Fibroblast of lung (primary cell): ENCODE results near the gene MROH2B. TPM values are rescaled to one million over a fixed set of nuclear protein-coding genes. Genes with fewer than 3 reads are reported as not detected.

Experiments used
- DNase-seq, 2 donors: peaks; one replicate each; pipeline versions ENCODE4 v3.0.0 to v3.0.0-alpha.2; 2010; ENCODE audit warnings: low read depth in 2 of 2
- H2AFZ ChIP-seq: 2 replicates; pipeline ENCODE4 v1.5.1; 2012; ENCODE audit warnings: low read length, control low read depth, inconsistent platforms
- H3K27ac ChIP-seq: 2 replicates; pipeline ENCODE4 v1.5.1; 2011; ENCODE audit warnings: low read length, control low read depth; ENCODE audit not compliant: insufficient read depth
- H3K27me3 ChIP-seq: 2 replicates; pipeline ENCODE4 v1.5.1; 2011; ENCODE audit warnings: mild to moderate bottlenecking, low read length; ENCODE audit not compliant: control insufficient read depth, insufficient read depth
- H3K36me3 ChIP-seq: 2 replicates; pipeline ENCODE4 v1.5.1; 2011; ENCODE audit warnings: low read length; ENCODE audit not compliant: control insufficient read depth, insufficient read depth
- H3K4me1 ChIP-seq: 2 replicates; pipeline ENCODE4 v1.5.1; 2011; ENCODE audit warnings: low read length; ENCODE audit not compliant: control insufficient read depth, insufficient read depth; ENCODE audit errors: extremely low read depth
- H3K4me2 ChIP-seq: 2 replicates; pipeline ENCODE4 v1.5.1; 2011; ENCODE audit warnings: low read length, control low read depth; ENCODE audit not compliant: insufficient read depth; ENCODE audit errors: extremely low read depth
- H3K4me3 ChIP-seq, 4 experiments: fragments of 200-600 bp in 1 of 4; sonication (generic) in 1 of 4; replicated peaks in 1 of 4; 2 replicates each; pipeline ENCODE4 v1.5.1; 2011 to 2016; ENCODE audit warnings: low read length in 4 of 4, low read depth in 3 of 4, mild to moderate bottlenecking in 3 of 4, control low read depth in 2 of 4, inconsistent platforms in 1 of 4, mixed read lengths in 1 of 4; ENCODE audit not compliant: insufficient read depth in 1 of 4; ENCODE audit errors: control extremely low read depth in 1 of 4
- H3K79me2 ChIP-seq: 2 replicates; pipeline ENCODE4 v1.5.1; 2012; ENCODE audit warnings: mild to moderate bottlenecking, low read length, inconsistent platforms; ENCODE audit not compliant: control insufficient read depth, insufficient read depth
- H3K9ac ChIP-seq: 2 replicates; pipeline ENCODE4 v1.5.1; 2011; ENCODE audit warnings: mild to moderate bottlenecking, low read length, control low read depth; ENCODE audit not compliant: insufficient read depth
- H3K9me3 ChIP-seq: 2 replicates; pipeline ENCODE4 v1.5.1; 2012; ENCODE audit warnings: low read depth, low read length; ENCODE audit not compliant: control insufficient read depth, insufficient read depth
- H4K20me1 ChIP-seq: 2 replicates; pipeline ENCODE4 v1.5.1; 2011; ENCODE audit warnings: low read length; ENCODE audit not compliant: control insufficient read depth, insufficient read depth; ENCODE audit errors: extremely low read depth
- EZH2 ChIP-seq: IDR thresholded peaks from 2 replicates; pipeline ENCODE4 v1.5.1; 2012; ENCODE audit warnings: low read length, control low read depth, mild to moderate bottlenecking; ENCODE audit errors: missing control alignments
- polyA plus RNA-seq, 2 donors: library from polyadenylated mRNA; depleted of rRNA in 1 of 2; stranded (reverse) in 1 of 2; unstranded in 1 of 2; fragments of >200 nt; gene quantifications; 2 replicates each; pipeline ENCODE4 v1.2.1, GENCODE V29; 2011 to 2012; ENCODE audit warnings: missing spikeins in 1 of 2
- total RNA-seq: library from RNA; depleted of rRNA; stranded (reverse); fragments of >200 nt; gene quantifications from 2 replicates; pipeline ENCODE4 v1.2.1, GENCODE V29; 2014
- TF ChIP-seq, protein P1 (sequence below), 2 donors: IDR thresholded peaks in 1 of 2; conservative IDR thresholded peaks in 1 of 2; 1 replicate in 1 of 2; 2 replicates in 1 of 2; pipeline ENCODE4 v1.5.1; 2011 to 2012; ENCODE audit warnings: low read length in 2 of 2, control low read depth in 1 of 2, inconsistent platforms in 1 of 2, low read depth in 1 of 2, mild to moderate bottlenecking in 1 of 2

The MROH2B gene
- total and polyA plus RNA-seq, 2 donors (not counting 1 experiment from before 2014, with no cell fraction given), result not detected

DNA sequence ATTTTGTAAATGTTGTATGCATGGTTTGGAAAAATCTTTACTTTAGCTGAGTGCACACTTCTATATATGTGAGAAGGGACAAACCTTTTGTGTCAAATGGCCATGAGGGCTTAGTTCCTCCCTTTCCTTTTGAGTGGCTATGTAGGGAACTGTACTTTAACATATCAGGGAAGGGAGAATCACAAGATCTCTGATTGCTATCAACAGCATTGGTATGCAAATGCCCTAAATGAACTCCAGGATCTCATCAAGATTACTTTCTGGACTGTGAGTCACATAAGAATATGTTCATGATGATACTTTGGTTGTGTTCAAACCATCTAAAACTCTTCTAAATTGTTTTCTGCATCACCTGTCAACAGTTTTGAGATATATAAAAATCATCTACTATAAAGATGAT is 31.2 kb upstream of the MROH2B start:
- H2AFZ ChIP-seq, result no peak overlapping the region
- H3K4me3 ChIP-seq, result no peak overlapping the region
- H3K36me3 ChIP-seq, result no peaks in the 10 kb centered on the region
- H3K9ac ChIP-seq, result no peak overlapping the region
- H4K20me1 ChIP-seq, result no peaks in the 10 kb centered on the region
- no peak overlapping the region for H3K27ac ChIP-seq
- H3K9me3 ChIP-seq, result no peaks in the 10 kb centered on the region
- no peak for DNase-seq
- H3K4me2 ChIP-seq, result no peak overlapping the region
- TF ChIP-seq, protein P1, sequence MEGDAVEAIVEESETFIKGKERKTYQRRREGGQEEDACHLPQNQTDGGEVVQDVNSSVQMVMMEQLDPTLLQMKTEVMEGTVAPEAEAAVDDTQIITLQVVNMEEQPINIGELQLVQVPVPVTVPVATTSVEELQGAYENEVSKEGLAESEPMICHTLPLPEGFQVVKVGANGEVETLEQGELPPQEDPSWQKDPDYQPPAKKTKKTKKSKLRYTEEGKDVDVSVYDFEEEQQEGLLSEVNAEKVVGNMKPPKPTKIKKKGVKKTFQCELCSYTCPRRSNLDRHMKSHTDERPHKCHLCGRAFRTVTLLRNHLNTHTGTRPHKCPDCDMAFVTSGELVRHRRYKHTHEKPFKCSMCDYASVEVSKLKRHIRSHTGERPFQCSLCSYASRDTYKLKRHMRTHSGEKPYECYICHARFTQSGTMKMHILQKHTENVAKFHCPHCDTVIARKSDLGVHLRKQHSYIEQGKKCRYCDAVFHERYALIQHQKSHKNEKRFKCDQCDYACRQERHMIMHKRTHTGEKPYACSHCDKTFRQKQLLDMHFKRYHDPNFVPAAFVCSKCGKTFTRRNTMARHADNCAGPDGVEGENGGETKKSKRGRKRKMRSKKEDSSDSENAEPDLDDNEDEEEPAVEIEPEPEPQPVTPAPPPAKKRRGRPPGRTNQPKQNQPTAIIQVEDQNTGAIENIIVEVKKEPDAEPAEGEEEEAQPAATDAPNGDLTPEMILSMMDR (conservative IDR thresholded peaks at IDR 0.05 in 1 of 2, IDR thresholded peaks at IDR 0.05 in 1 of 2; ENCODE audit: low read depth in 1 of 2, low read length in 2 of 2), result no peak
- no peaks in the 10 kb centered on the region for H3K79me2 ChIP-seq
- no peaks in the 10 kb centered on the region for H3K4me1 ChIP-seq
- no peaks in the 10 kb centered on the region for H3K27me3 ChIP-seq

DNA sequence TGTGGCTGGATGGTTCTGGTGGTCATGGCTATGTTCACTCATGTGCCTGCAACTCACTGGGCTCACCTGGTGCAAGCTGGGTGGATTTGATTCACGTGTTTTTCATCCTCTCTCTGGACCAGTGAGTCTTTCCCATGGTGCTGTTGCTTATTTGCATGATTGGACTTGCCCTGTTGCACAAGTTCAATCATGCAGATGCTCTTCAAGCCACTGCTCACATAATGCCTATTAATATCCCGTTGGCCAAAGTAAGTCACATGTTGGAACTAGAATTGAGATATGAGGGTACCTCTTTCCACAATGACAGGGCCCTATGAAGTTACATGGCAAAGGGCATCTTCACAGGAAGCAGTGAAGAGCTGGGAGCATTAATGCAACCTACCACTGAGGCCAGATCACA is 26.5 kb upstream of the MROH2B start:
- Histone ChIP-seq H4K20me1 (no peaks in the 10 kb centered on the region), H3K4me1 (no peaks in the 10 kb centered on the region), H3K27ac (no peak overlapping the region), H3K9me3 (no peaks in the 10 kb centered on the region), H3K27me3 (no peaks in the 10 kb centered on the region), H2AFZ (no peak overlapping the region), H3K4me3 (no peak overlapping the region), H3K4me2 (no peak overlapping the region), H3K9ac (no peak overlapping the region), H3K36me3 (no peaks in the 10 kb centered on the region), H3K79me2 (no peaks in the 10 kb centered on the region)
- TF ChIP-seq, protein P1 (conservative IDR thresholded peaks at IDR 0.05 in 1 of 2, IDR thresholded peaks at IDR 0.05 in 1 of 2; ENCODE audit: low read depth in 1 of 2, low read length in 2 of 2), result no peak
- no peak for TF ChIP-seq EZH2
- no peak for DNase-seq

DNA sequence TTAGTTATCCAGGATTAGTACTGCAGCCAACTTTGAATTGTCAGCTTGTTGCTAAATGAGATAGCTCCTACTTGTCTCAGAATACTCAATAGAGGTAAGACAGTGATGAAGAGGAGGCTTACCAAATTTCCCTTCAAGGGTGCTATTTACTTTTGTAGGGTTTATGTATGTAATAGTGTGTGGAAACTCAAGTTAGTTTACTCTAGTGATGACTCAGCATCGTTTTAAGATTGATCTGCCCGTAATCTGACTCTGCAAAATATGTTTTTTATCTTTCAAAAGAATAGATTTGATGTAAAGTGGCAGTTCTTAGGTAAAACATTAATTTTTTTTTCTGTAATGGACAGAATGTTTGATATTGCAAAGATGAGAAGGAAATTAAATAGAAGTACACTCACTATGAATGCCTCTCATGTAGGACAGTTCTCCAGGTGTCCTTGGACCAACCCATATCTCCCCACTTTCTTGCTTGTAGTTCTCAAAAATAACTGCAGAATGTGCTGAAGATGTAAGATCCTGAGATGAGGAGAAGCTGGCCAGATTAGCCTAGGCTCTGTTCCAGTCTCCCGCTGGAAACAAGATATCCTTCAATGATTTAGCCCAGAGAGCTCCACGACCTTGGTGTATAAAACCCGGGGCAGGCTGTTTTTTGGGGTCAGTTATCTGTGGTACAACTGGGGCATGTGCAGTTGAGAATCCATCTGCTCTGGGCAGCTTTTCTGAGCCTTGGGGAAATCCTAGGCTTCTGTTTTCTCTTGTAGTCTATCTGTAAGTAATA is 24.4 kb upstream of the MROH2B start:
- no peak overlapping the region for H3K27ac ChIP-seq
- DNase-seq, result peak in 1 of 2 donors; percentile 39
- no peaks in the 10 kb centered on the region for H3K36me3 ChIP-seq
- H4K20me1 ChIP-seq, result no peaks in the 10 kb centered on the region
- H3K9ac ChIP-seq, result no peak overlapping the region
- no peak overlapping the region for H3K4me2 ChIP-seq
- no peak overlapping the region for H3K4me3 ChIP-seq
- TF ChIP-seq, protein P1 (conservative IDR thresholded peaks at IDR 0.05 in 1 of 2, IDR thresholded peaks at IDR 0.05 in 1 of 2; ENCODE audit: low read depth in 1 of 2, low read length in 2 of 2), result no peak
- TF ChIP-seq EZH2, result no peak
- H3K4me1 ChIP-seq, result no peaks in the 10 kb centered on the region
- H2AFZ ChIP-seq, result no peak overlapping the region
- H3K9me3 ChIP-seq, result no peaks in the 10 kb centered on the region
- H3K79me2 ChIP-seq, result no peaks in the 10 kb centered on the region
- no peaks in the 10 kb centered on the region for H3K27me3 ChIP-seq
